Islet precursor cell (in vitro differentiated cells): Measurements from ENCODE around the gene WDR37.
A peak's percentile ranks its signal among the peaks of the same experiment; 100 is the strongest.

Source experiments
- DNase-seq: peaks from one replicate; pipeline ENCODE4 v3.0.0-alpha.2; 2018

The WDR37 gene

GRCh38 chr10:1172256-1172984 is 116.2 kb downstream of the WDR37 start:
- no peak for DNase-seq

DNA sequence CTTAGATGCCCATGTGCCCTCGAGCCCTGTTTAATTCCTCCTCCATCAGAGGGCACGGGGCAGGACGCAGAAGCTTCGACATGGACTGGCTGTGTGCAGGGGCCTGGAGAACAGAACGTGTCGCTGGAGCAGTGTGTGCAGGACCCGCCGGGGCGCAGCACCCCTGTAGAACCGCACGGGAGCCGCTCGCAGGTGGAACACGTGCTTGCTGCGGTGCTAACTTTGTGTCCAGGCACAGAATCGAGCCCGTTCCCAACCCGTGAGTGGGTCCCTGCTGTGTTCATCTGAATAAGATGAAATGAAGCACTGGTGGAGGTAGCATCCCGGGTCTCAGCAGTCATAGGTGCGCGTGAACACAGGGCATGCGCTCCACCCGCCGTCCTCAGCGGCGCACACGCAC is 116.9 kb downstream of the WDR37 start:
- no peak for DNase-seq

DNA sequence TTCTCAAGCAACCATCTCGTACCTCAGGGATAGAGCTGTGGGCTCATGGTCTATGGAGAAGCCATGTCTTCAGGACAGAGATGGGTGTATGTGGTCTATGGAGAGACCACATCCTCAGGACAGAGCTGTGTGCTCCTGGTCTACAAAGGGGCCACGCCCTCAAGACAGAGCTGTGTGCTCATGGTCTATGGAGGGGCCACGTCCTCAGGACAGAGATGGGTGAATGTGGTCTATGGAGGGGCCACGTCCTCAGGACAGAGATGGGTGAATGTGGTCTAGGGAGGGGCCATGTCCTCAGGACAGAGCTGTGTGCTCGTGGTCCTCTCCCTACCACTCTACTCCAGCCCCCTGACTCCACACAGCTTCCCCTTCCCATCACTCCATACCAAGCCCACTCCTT is 117.8 kb downstream of the WDR37 start:
- DNase-seq: no peak

GRCh38 chr10:1175956-1176565 is 119.9 kb downstream of the WDR37 start:
- DNase-seq: no peak

DNA sequence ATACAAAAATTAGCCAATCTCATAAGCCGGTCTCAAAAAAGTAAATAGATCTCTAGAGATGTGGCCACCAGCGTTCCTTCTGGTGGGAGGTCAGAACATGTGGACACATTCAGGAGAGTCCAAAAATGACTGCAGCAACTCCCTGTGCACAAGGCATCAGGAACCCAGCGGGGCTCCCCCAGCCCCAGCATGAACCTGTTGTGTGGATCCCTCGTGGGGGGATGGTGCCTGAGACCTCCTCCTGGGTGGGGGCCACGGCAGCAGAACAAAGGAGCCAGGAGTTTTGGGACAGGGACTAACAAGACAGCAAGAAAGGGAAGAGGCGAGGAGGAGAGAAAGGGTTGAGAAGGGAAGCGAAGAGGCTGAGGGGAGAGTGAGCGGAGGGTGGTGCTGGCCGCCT is 121.8 kb downstream of the WDR37 start:
- peak; percentile 32 for DNase-seq

DNA sequence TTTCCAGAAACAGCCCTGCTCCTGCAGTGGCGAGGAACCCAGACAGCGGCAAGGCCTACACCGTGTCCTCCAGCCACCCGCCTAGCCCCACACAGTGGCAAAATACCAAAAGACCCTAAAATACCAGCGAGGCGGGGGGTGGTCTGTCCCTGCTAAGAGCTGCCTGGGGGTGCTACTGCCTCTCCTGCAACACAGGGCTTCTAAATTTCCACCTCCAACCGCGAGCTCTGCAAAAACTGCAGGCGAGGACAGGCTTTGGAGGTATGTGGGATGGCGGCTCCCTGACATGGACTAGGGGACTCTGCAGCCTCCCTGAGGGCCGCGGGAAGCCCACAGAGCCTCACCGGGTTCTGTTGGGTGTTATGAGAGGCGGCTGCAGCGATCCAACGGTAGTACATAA is 122.3 kb downstream of the WDR37 start:
- DNase-seq: no peak

GRCh38 chr10:1179346-1180070 is 123.3 kb downstream of the WDR37 start:
- DNase-seq: no peak

- no peak for DNase-seq
These were observed 124.0 kb downstream of the WDR37 start for GRCh38 chr10:1180071-1180730.

- DNase-seq: no peak
These were observed 124.7 kb downstream of the WDR37 start for GRCh38 chr10:1180836-1181235.
